Measurements from ENCODE around the gene GNG11. TPM values are rescaled to one million over a fixed set of nuclear protein-coding genes. Genes with fewer than 3 reads are reported as not detected.

GNG11 gene
- total RNA-seq, 1 experiment from 2014 or later, result 4.4 TPM

GRCh38 chr7:93945756-93946535 is 24.4 kb downstream of the GNG11 start:
- no peak for DNase-seq
- Histone ChIP-seq H3K4me3 (no peak overlapping the region), H3K27ac (no peak overlapping the region), H3K36me3 (ENCODE audit: low read depth) (no peaks in the 10 kb centered on the region), H4K20me1 (ENCODE audit: insufficient read depth) (no peaks in the 10 kb centered on the region), H2AFZ (no peak overlapping the region), H3K79me2 (ENCODE audit: low read depth) (no peaks in the 10 kb centered on the region), H3F3A (ENCODE audit: insufficient read depth, low read depth) (no peaks in the 10 kb centered on the region), H3K9me2 (ENCODE audit: insufficient read depth) (no peaks in the 10 kb centered on the region), H3K9me3 (ENCODE audit: insufficient read depth, low read depth) (no peaks in the 10 kb centered on the region), H3K27me3 (ENCODE audit: insufficient read depth, low read depth) (no peaks in the 10 kb centered on the region), H3K4me1 (replicated peaks; ENCODE audit: insufficient read depth) (no peaks in the 10 kb centered on the region), H3K4me2 (no peak overlapping the region)
- POLR2A ChIA-PET (ENCODE audit: unreplicated experiment), result no interaction called here
- CTCF ChIA-PET, result interaction anchor here (0.6 kb wide), 1 partner anchor 54 kb away, joined by 4 read pairs; no protein-coding TSS in a partner anchor
- intact Hi-C loops (cut with micrococcal nuclease; ENCODE audit: unreplicated experiment), result no loop called here
- no peak for TF ChIP-seq CTCF (conservative IDR thresholded peaks at IDR 0.05)
- no peak for TF ChIP-seq EZH2 (IDR thresholded peaks at IDR 0.05; ENCODE audit: low read depth)
- no TSS peak for BruUV-seq (replicated peaks)

- TF ChIP-seq EZH2 (IDR thresholded peaks at IDR 0.05; ENCODE audit: low read depth), result no peak
- TF ChIP-seq CTCF (conservative IDR thresholded peaks at IDR 0.05), result no peak
- H3K79me2 ChIP-seq (ENCODE audit: low read depth), result no peaks in the 10 kb centered on the region
- H3K36me3 ChIP-seq (ENCODE audit: low read depth), result no peaks in the 10 kb centered on the region
- no TSS peak for BruUV-seq (replicated peaks)
- H3F3A ChIP-seq (ENCODE audit: insufficient read depth, low read depth), result no peaks in the 10 kb centered on the region
- no peak overlapping the region for H3K4me2 ChIP-seq
- H2AFZ ChIP-seq, result no peak overlapping the region
- ChIA-PET CTCF (no interaction called here), POLR2A (ENCODE audit: unreplicated experiment) (no interaction called here)
- no peaks in the 10 kb centered on the region for H3K4me1 ChIP-seq (replicated peaks; ENCODE audit: insufficient read depth)
- no peaks in the 10 kb centered on the region for H3K27me3 ChIP-seq (ENCODE audit: insufficient read depth, low read depth)
- no peak for DNase-seq
- H3K9me2 ChIP-seq (ENCODE audit: insufficient read depth), result no peaks in the 10 kb centered on the region
- H3K9me3 ChIP-seq (ENCODE audit: insufficient read depth, low read depth), result no peaks in the 10 kb centered on the region
- H3K4me3 ChIP-seq, result no peak overlapping the region
- H4K20me1 ChIP-seq (ENCODE audit: insufficient read depth), result no peaks in the 10 kb centered on the region
- intact Hi-C loops (cut with micrococcal nuclease; ENCODE audit: unreplicated experiment), result no loop called here
- H3K27ac ChIP-seq, result no peak overlapping the region
These were observed 26.6 kb downstream of the GNG11 start for GRCh38 chr7:93948106-93948505.

- no peak overlapping the region for H3K27ac ChIP-seq
- no peak for DNase-seq
- H3K4me2 ChIP-seq, result no peak overlapping the region
These were observed 27.3 kb downstream of the GNG11 start for GRCh38 chr7:93948873-93949272.

More at GRCh38 chr7:93948873-93949272, 27.3 kb downstream of the GNG11 start:
- ChIA-PET CTCF (no interaction called here), POLR2A (ENCODE audit: unreplicated experiment) (no interaction called here)
- intact Hi-C loops (cut with micrococcal nuclease; ENCODE audit: unreplicated experiment), result no loop called here
- no peaks in the 10 kb centered on the region for H3K9me3 ChIP-seq (ENCODE audit: insufficient read depth, low read depth)
- no peak for TF ChIP-seq EZH2 (IDR thresholded peaks at IDR 0.05; ENCODE audit: low read depth)
- no peak for TF ChIP-seq CTCF (conservative IDR thresholded peaks at IDR 0.05)
- no peaks in the 10 kb centered on the region for H3K27me3 ChIP-seq (ENCODE audit: insufficient read depth, low read depth)
- BruUV-seq (replicated peaks), result no TSS peak
- no peaks in the 10 kb centered on the region for H4K20me1 ChIP-seq (ENCODE audit: insufficient read depth)
- H3K9me2 ChIP-seq (ENCODE audit: insufficient read depth), result no peaks in the 10 kb centered on the region
- no peaks in the 10 kb centered on the region for H3K36me3 ChIP-seq (ENCODE audit: low read depth)
- H3K79me2 ChIP-seq (ENCODE audit: low read depth), result no peaks in the 10 kb centered on the region
- no peaks in the 10 kb centered on the region for H3K4me1 ChIP-seq (replicated peaks; ENCODE audit: insufficient read depth)
- no peak overlapping the region for H3K4me3 ChIP-seq
- H2AFZ ChIP-seq, result no peak overlapping the region
- no peaks in the 10 kb centered on the region for H3F3A ChIP-seq (ENCODE audit: insufficient read depth, low read depth)
